ENCODE results near the gene DCAF4. TPM values are rescaled to one million over a fixed set of nuclear protein-coding genes. Genes with fewer than 3 reads are reported as not detected.

The DCAF4 gene
- total and polyA plus RNA-seq, 2 of the 4 experiments (the other 2 are of a cell fraction) = 28.8 to 29.4 TPM

DNA sequence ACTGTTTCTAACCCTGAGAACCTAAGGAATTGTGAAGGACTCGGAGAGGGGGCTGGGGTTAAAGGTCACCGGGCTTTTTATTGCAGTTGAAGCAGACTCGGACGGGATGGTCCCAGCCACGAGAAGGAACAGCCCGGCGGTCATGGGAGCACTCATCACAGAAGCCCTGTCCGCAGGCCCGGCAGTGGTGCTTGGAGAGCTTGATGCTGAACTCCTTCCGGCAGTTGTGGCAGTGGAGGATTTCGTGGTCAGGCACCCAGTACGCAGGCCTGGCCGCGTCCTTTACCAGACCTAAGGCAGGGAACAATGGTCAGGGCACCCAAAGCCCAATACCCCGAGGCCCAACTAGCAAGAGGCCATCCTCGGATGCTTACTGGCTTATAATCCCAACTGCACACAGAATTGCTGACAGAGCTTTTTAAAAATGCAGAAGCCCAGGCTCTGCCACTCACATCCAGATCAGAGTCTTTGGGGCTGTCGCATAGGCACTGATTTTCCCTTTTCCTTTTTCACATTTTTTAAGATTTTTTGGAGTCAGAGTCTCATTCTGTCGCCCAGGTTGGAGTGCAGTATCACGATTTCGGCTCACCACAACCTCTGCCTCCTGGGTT, 44.7 kb downstream of the DCAF4 start:
- Histone ChIP-seq H3K79me1 (ENCODE audit: low read depth in 1 of 2, low read length in 2 of 2) (no peaks in the 10 kb centered on the region; a peak in 1 of 4 replicates), H2BK20ac (ENCODE audit: low read depth, low read length) (no peak overlapping the region), H3K23ac (ENCODE audit: low read depth, low read length) (no peak overlapping the region), H3K27ac (ENCODE audit: insufficient read depth, low read length) (no peak overlapping the region), H3K27me3 (ENCODE audit: control insufficient read depth, insufficient read depth, low read length) (no peaks in the 10 kb centered on the region), H4K8ac (ENCODE audit: low read depth in 2 of 2, low read length in 2 of 2) (no peak overlapping the region), H2BK5ac (ENCODE audit: low read depth, low read length, poor library complexity, severe bottlenecking) (no peak overlapping the region), H3K9me1 (ENCODE audit: insufficient read depth, low read length) (peaks cover 7% of the 10 kb centered on the region), H2AK5ac (ENCODE audit: low read depth, low read length) (no peak overlapping the region), H3K4me3 (ENCODE audit: insufficient read depth, low read depth, low read length) (no peak overlapping the region), H3K18ac (ENCODE audit: low read depth, low read length) (no peak overlapping the region), H2AK9ac (replicated peaks; ENCODE audit: low read depth, low read length, poor library complexity) (no peak overlapping the region), H3K36me3 (ENCODE audit: control insufficient read depth, insufficient read depth, low read length) (peaks cover 52% of the 10 kb centered on the region), H2AFZ (replicated peaks; ENCODE audit: low read length, poor library complexity) (no peak overlapping the region), H2BK15ac (ENCODE audit: low read depth, low read length) (no peak overlapping the region), H3K9ac (ENCODE audit: low read depth, low read length) (no peak overlapping the region), H3K4ac (ENCODE audit: low read depth, low read length) (no peak overlapping the region), H3K9me3 (ENCODE audit: control insufficient read depth, insufficient read depth, low read length) (no peaks in the 10 kb centered on the region), H3K4me1 (ENCODE audit: control insufficient read depth, insufficient read depth, low read length) (no peaks in the 10 kb centered on the region), H4K5ac (ENCODE audit: low read depth, low read length) (no peak overlapping the region), H4K20me1 (ENCODE audit: insufficient read depth, low read length) (no peaks in the 10 kb centered on the region), H3K4me2 (ENCODE audit: low read depth, low read length) (no peak overlapping the region), H2BK120ac (ENCODE audit: low read depth, low read length) (no peak overlapping the region), H3K14ac (replicated peaks; ENCODE audit: low read depth, low read length) (no peak overlapping the region), H4K91ac (ENCODE audit: insufficient read depth, low read depth, low read length) (no peak overlapping the region), H3K56ac (ENCODE audit: extremely low read depth, insufficient read depth, low read length) (no peak overlapping the region)
- CTCF ChIA-PET = no interaction called here
- intact Hi-C loops (cut with micrococcal nuclease) = no loop called here
- ATAC-seq (ENCODE audit: low read depth) (no peak), DNase-seq (no peak)
- dilution Hi-C loops (cut with HindIII; ENCODE audit: low sequenced_read_pairs, unreplicated experiment) = no loop called here
- in situ Hi-C loops (cut with MboI; ENCODE audit: low sequenced_read_pairs) = no loop called here
- no peak for TF ChIP-seq CHD1 (IDR thresholded peaks at IDR 0.05; ENCODE audit: low read depth, low read length)
- peak; percentile 80 for TF ChIP-seq MAFK (IDR thresholded peaks at IDR 0.05; ENCODE audit: low read depth, low read length)
- 96% methylated on average over 13 of the region's 20 CpGs; no CpG with 5 or more reads in 1 of the 2 experiments for WGBS, 2 experiments (ENCODE audit: extremely low coverage in 2 of 2, insufficient read length in 1 of 2)
- no TSS peak for BruUV-seq (replicated peaks)
- POLR2A ChIA-PET (ENCODE audit: unreplicated experiment) = no interaction called here

All from IMR-90 (cell line).